ENCODE measurements around the gene TTYH1. TPM values are rescaled to one million over a fixed set of nuclear protein-coding genes. Genes with fewer than 3 reads are reported as not detected.
A peak's percentile ranks its signal among the peaks of the same experiment; 100 is the strongest.

The TTYH1 gene
- total RNA-seq, 1 experiment from 2014 or later: 0.62 TPM

GRCh38 chr19:54477650-54478049 lies 62.4 kb downstream of the TTYH1 start:
- ATAC-seq (peak; percentile 75), DNase-seq (ENCODE audit: low read depth, low spot score) (no peak)
- no TSS peak for BruUV-seq (replicated peaks)
- in situ Hi-C loops (cut with HindIII; ENCODE audit: low pct_unique_long_range_greater_than_20kb, low sequenced_read_pairs): no loop called here
- no peak for TF ChIP-seq TCF7L2 (IDR thresholded peaks at IDR 0.05; ENCODE audit: low read depth, low read length)
- TF ChIP-seq SIN3A (IDR thresholded peaks at IDR 0.05; ENCODE audit: borderline replicate concordance, insufficient read depth, low read depth, low read length): no peak
- TF ChIP-seq REST (IDR thresholded peaks at IDR 0.05; ENCODE audit: insufficient read depth in 1 of 2, low read depth in 2 of 2, low read length in 1 of 2): no peak
- TF ChIP-seq CTCF (IDR thresholded peaks at IDR 0.05): no peak
- TF ChIP-seq POLR2AphosphoS5 (IDR thresholded peaks at IDR 0.05; ENCODE audit: low read depth, low read length): no peak
- no peak overlapping the region for H3K27ac ChIP-seq (ENCODE audit: low read length)
- no peaks in the 10 kb centered on the region for H3K36me3 ChIP-seq (ENCODE audit: control insufficient read depth, insufficient read depth, low read length)
- no peaks in the 10 kb centered on the region for H3K9me3 ChIP-seq (ENCODE audit: control insufficient read depth, insufficient read depth, low read depth, low read length)
- no peak overlapping the region for H3K4me3 ChIP-seq (ENCODE audit: low read depth in 2 of 2, low read length in 2 of 2)
- ChIA-PET POLR2A (no interaction called here), CTCF (interaction anchor here (0.5 to 1.0 kb wide), 2 partner anchors 47 to 200 kb away, joined by 5 to 9 read pairs; no protein-coding TSS in a partner anchor)
- peaks cover 5% of the 10 kb centered on the region; the same call in 1 of the 2 replicates for H3K4me1 ChIP-seq (ENCODE audit: control insufficient read depth, insufficient read depth, low read length)
- H3K27me3 ChIP-seq (ENCODE audit: control insufficient read depth, insufficient read depth, low read length): no peaks in the 10 kb centered on the region
- intact Hi-C loops (cut with micrococcal nuclease; ENCODE audit: unreplicated experiment): no loop called here

GRCh38 chr19:54478677-54479266 lies 63.5 kb downstream of the TTYH1 start:
- CTCF ChIA-PET: interaction anchor here (0.6 to 0.7 kb wide), 2 partner anchors 53 to 94 kb away, joined by 3 to 4 read pairs; no protein-coding TSS in a partner anchor
- H3K9me3 ChIP-seq (ENCODE audit: control insufficient read depth, insufficient read depth, low read depth, low read length): no peaks in the 10 kb centered on the region
- no TSS peak for BruUV-seq (replicated peaks)
- POLR2A ChIA-PET: no interaction called here
- H3K27ac ChIP-seq (ENCODE audit: low read length): no peak overlapping the region
- peak; percentile 40; the same call in 1 of the 2 replicates for ATAC-seq
- TF ChIP-seq CTCF (IDR thresholded peaks at IDR 0.05) (peak; percentile 94), TCF7L2 (IDR thresholded peaks at IDR 0.05; ENCODE audit: low read depth, low read length) (no peak)
- in situ Hi-C loops (cut with HindIII; ENCODE audit: low pct_unique_long_range_greater_than_20kb, low sequenced_read_pairs) (no loop called here), intact Hi-C loops (cut with micrococcal nuclease; ENCODE audit: unreplicated experiment) (no loop called here)
- H3K4me3 ChIP-seq (ENCODE audit: low read depth in 2 of 2, low read length in 2 of 2): no peak overlapping the region
- no peaks in the 10 kb centered on the region for H3K36me3 ChIP-seq (ENCODE audit: control insufficient read depth, insufficient read depth, low read length)
- DNase-seq (ENCODE audit: low read depth, low spot score): no peak
- H3K4me1 ChIP-seq (ENCODE audit: control insufficient read depth, insufficient read depth, low read length): no peaks in the 10 kb centered on the region
- H3K27me3 ChIP-seq (ENCODE audit: control insufficient read depth, insufficient read depth, low read length): no peaks in the 10 kb centered on the region
